ENCODE data around the gene NMT1.
A peak's percentile ranks its signal among the peaks of the same experiment; 100 is the strongest.

NMT1 gene

DNA sequence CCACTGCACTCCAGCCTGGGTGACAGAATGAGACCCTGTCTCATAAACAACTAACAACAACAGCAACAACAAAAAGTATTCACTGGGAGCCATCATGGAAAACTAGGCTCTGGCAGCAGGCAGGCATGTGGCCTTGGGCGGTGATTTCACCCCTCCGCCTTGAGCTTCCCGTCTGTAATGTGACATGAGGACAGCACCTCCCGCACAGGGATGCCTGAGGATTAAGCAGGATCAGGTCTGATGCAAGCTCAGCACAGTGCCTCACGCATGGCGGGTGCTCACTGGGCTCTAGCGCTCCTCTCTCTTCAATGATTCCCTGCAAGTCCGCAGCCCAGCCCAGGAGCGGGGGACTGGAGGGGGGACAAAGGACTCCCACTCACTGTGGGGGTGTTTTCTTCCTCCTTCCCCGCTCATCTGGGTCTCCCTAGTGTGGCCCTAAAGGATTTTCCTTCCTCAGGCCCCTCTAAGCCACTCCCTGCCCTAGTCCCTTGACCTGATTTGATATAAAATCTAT, 68.4 kb downstream of the NMT1 start:
- Histone ChIP-seq H3K9me3 (ENCODE audit: insufficient read depth, low read length) (peaks cover 4% of the 10 kb centered on the region; the same call in 1 of the 2 replicates), H3K27me3 (ENCODE audit: insufficient read depth, insufficient read length) (no peaks in the 10 kb centered on the region), H3K4me3 (ENCODE audit: insufficient read length, low read depth) (no peak overlapping the region), H3K9ac (ENCODE audit: insufficient read length, low read depth) (peak overlapping the region; percentile 58), H3K4me1 (ENCODE audit: insufficient read depth, insufficient read length) (peaks cover 37% of the 10 kb centered on the region), H3K36me3 (ENCODE audit: insufficient read depth, insufficient read length, low read length) (peaks cover 22% of the 10 kb centered on the region)
- DNase-seq (ENCODE audit: low read depth, low spot score): no peak
- TF ChIP-seq YY1 (IDR thresholded peaks at IDR 0.05; ENCODE audit: insufficient read depth, insufficient read length) (no peak), ZNF274 (IDR thresholded peaks at IDR 0.05; ENCODE audit: low read depth, low read length) (no peak), SUZ12 (IDR thresholded peaks at IDR 0.05; ENCODE audit: extremely low read depth, insufficient read depth, insufficient read length) (no peak)

DNA sequence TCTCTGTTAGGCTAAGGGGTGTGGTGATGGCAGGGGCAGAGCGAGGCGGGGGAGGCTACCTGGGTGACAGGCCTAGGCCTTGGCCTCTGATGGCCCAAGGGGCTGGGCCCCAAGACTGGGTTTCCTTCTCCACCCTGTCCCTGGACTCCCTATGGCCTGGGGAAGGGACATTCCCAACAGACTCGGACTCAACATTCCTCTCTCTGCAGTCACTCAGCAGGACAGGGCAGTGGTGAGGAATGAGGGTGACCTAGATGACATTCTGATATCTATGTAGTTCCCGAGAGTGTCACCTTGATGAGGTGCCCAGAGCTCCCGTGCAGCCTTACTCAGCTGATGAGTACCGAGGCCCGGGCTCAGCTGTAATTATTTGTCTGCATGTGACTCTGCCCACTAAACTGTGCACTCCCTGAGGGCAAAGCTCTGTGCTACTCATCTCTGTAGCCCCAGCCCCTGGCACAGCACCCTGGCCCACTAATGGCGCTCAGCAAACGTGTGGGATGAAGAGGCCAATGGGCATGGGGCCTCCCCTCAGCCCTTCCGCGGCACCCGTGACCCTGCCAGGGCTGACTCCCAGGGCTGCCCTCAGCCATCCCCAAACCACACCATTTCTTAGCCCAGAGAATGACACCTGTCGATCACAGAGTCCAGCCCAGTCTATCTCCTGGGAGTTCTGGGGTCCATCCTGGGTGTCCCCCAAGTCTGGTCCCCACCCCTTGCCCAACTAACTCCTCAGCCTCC, 69.0 kb downstream of the NMT1 start:
- Histone ChIP-seq H3K4me3 (ENCODE audit: insufficient read length, low read depth) (no peak overlapping the region), H3K9me3 (ENCODE audit: insufficient read depth, low read length) (peaks cover 9% of the 10 kb centered on the region; the same call in 1 of the 2 replicates), H3K4me1 (ENCODE audit: insufficient read depth, insufficient read length) (peaks cover 35% of the 10 kb centered on the region), H3K36me3 (ENCODE audit: insufficient read depth, insufficient read length, low read length) (peaks cover 22% of the 10 kb centered on the region), H3K27me3 (ENCODE audit: insufficient read depth, insufficient read length) (no peaks in the 10 kb centered on the region), H3K9ac (ENCODE audit: insufficient read length, low read depth) (peak overlapping the region; percentile 58)
- TF ChIP-seq SUZ12 (IDR thresholded peaks at IDR 0.05; ENCODE audit: extremely low read depth, insufficient read depth, insufficient read length) (no peak), ZNF274 (IDR thresholded peaks at IDR 0.05; ENCODE audit: low read depth, low read length) (no peak), YY1 (IDR thresholded peaks at IDR 0.05; ENCODE audit: insufficient read depth, insufficient read length) (no peak)
- no peak for DNase-seq (ENCODE audit: low read depth, low spot score)

DNA sequence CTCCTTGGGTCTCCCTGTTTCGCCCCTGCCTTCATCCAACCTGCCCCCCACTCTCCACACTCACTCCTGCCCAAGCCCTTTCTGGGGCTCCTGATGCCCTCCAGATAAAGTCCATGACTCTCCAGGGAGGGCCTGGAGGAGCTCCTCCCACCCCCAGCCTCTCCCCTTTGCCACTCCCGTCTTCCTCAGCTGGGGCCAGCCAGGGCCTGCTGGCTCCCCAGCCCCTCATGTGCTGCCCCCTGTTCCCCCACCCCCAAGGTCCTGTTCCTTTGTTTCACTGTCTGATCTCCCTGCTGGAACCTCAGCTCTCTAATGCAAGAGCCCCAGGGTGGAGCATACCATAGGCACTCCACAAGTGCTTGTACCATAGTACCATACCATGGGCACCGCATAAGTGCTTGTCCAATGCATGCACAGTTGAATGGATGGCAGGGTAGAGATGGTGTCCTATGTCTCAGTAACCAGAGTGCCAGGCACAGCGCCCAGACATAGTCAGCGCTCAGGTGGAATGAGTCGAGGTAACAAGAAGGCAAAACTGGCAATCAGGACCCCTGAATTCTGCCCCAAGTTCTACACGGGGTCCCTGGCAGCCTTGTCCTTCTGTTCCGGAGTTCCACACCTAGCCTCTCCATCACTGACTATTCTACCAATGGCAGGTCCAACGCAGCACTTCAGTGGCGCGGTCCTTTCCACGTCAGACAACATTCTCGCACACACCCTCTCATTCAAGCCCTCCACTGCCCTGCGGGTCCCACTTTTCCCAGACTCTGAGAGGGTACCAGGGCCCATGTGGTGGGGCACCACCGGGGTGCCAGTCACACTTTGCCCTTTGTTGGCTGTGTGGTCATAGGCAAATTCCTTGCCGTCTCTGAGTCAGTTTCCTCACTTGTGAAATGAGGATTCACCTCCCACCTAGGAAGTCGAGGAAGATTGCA, 69.8 kb downstream of the NMT1 start:
- peak overlapping the region; percentile 85 for H3K9ac ChIP-seq (ENCODE audit: insufficient read length, low read depth)
- DNase-seq (ENCODE audit: low read depth, low spot score): no peak
- peak overlapping the region; percentile 65 for H3K4me3 ChIP-seq (ENCODE audit: insufficient read length, low read depth)

DNA sequence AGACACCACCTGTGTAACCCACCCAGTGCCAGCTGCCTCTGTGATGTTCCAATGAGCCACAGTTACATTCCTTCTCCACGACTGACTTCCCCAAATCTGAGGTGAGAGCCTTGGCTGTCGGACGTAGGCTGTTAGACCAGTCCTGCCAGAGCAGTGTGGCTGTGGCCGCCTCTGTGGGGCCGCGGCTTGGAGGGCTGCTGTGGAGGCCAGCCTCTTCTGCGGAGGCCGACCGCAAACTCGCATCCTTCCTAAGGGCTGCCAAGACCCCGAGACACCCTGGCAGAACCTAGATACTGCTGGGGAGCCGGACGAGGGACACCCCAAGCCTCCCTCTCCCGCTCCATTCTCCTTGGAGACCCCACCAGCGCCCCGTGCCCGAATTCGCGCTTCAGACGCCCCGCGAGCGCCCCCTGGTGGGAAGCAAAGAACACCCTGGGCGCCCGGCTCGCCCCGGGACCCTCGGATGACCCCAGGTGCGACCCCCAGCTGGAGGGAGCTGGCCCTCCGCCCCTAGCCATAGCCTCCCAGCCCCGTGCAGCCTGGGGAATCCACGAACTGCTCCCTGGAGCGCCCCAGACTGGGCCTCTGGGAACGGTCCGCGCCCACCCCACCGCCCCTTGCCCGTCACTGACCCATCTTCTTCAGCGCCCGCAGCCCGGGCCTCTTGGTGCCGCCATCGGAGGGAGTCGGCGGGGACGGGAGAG, 70.7 kb downstream of the NMT1 start:
- no peaks in the 10 kb centered on the region for H3K27me3 ChIP-seq (ENCODE audit: insufficient read depth, insufficient read length)
- TF ChIP-seq ZNF274 (IDR thresholded peaks at IDR 0.05; ENCODE audit: low read depth, low read length) (no peak), SUZ12 (IDR thresholded peaks at IDR 0.05; ENCODE audit: extremely low read depth, insufficient read depth, insufficient read length) (no peak), YY1 (IDR thresholded peaks at IDR 0.05; ENCODE audit: insufficient read depth, insufficient read length) (no peak)
- peak overlapping the region; percentile 65 for H3K4me3 ChIP-seq (ENCODE audit: insufficient read length, low read depth)
- peak; percentile 22 for DNase-seq (ENCODE audit: low read depth, low spot score)
- H3K4me1 ChIP-seq (ENCODE audit: insufficient read depth, insufficient read length): peaks cover 35% of the 10 kb centered on the region
- peak overlapping the region; percentile 85 for H3K9ac ChIP-seq (ENCODE audit: insufficient read length, low read depth)
- H3K36me3 ChIP-seq (ENCODE audit: insufficient read depth, insufficient read length, low read length): peaks cover 16% of the 10 kb centered on the region
- H3K9me3 ChIP-seq (ENCODE audit: insufficient read depth, low read length): peaks cover 17% of the 10 kb centered on the region; the same call in 1 of the 2 replicates

More for the DNA sequence above, 69.8 kb downstream of the NMT1 start:
- peaks cover 35% of the 10 kb centered on the region for H3K4me1 ChIP-seq (ENCODE audit: insufficient read depth, insufficient read length)
- H3K36me3 ChIP-seq (ENCODE audit: insufficient read depth, insufficient read length, low read length): peaks cover 19% of the 10 kb centered on the region
- TF ChIP-seq SUZ12 (IDR thresholded peaks at IDR 0.05; ENCODE audit: extremely low read depth, insufficient read depth, insufficient read length): no peak
- no peak for TF ChIP-seq YY1 (IDR thresholded peaks at IDR 0.05; ENCODE audit: insufficient read depth, insufficient read length)
- TF ChIP-seq ZNF274 (IDR thresholded peaks at IDR 0.05; ENCODE audit: low read depth, low read length): no peak
- H3K9me3 ChIP-seq (ENCODE audit: insufficient read depth, low read length): peaks cover 17% of the 10 kb centered on the region; the same call in 1 of the 2 replicates
- no peaks in the 10 kb centered on the region for H3K27me3 ChIP-seq (ENCODE audit: insufficient read depth, insufficient read length)

DNA sequence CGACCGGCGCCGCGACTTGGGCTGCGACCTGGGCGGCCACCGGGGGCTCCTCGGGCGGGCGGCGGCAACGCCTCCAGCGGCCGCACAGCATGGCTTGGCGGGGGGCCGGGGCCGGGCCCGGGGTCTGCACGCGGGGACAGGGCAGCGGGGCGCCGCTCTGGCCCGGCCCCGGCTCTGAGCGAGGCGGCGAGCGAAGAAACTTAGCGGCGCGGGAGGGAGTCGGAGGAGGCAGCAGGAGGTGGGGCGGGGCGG, 71.1 kb downstream of the NMT1 start, which contains the start of gene PLCD3:
PLCD3 (minus strand) TSS at position 196 of the 252 bp plus-strand sequence; CDS start at position 91, 105 bp downstream.
- Histone ChIP-seq H3K9me3 (ENCODE audit: insufficient read depth, low read length) (peaks cover 17% of the 10 kb centered on the region; the same call in 1 of the 2 replicates), H3K27me3 (ENCODE audit: insufficient read depth, insufficient read length) (no peaks in the 10 kb centered on the region), H3K36me3 (ENCODE audit: insufficient read depth, insufficient read length, low read length) (peaks cover 12% of the 10 kb centered on the region), H3K9ac (ENCODE audit: insufficient read length, low read depth) (peak within 1 kb of the TSS; percentile 91), H3K4me3 (ENCODE audit: insufficient read length, low read depth) (peak within 1 kb of the TSS; percentile 68), H3K4me1 (ENCODE audit: insufficient read depth, insufficient read length) (peaks cover 32% of the 10 kb centered on the region)
- DNase-seq (ENCODE audit: low read depth, low spot score): no peak
- TF ChIP-seq ZNF274 (IDR thresholded peaks at IDR 0.05; ENCODE audit: low read depth, low read length) (no peak), SUZ12 (IDR thresholded peaks at IDR 0.05; ENCODE audit: extremely low read depth, insufficient read depth, insufficient read length) (no peak), YY1 (IDR thresholded peaks at IDR 0.05; ENCODE audit: insufficient read depth, insufficient read length) (no peak)

DNA sequence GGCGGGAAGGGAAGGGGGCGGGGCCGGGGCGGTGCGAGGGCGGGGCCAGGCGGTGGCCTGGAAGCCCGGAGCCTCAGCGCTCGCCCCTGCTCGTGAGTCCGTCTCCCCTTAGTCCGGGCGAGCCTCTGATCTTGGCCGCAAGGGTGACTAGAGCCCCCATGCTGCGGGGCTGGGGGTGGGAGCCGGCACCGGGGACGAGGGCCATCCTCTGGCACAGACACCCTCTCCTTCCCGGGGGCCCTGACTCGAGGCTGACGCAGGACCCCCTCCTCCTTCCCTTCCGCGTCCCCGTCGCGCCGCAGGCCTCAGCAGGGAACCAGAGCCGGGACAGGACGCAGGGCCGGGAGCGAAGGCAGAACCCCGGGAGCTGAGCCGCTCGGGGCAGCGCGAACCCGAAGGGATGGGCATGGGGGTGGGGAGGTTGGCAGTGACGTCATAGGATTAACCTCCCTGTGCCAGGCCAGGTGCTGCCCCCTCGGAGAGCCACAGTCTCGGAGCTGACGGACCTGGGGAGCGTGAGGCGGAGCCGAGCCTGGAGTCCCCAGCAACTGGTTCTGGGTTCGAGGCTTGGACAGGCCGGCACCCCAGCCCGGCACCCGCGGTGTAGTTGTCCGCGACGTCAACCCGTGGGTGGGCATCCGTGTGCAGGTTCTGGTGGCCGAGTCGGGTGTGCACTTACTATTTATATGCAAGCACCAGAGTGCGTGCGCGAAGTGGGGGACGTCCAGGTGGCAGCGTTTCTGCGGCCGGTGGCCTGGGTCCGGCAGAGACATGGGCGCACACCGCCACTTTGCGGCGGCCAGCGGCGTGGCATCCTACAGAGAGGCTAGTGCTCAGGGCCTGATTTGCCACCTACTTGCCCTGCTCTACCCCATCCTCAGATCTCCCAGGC, 71.7 kb downstream of the NMT1 start:
- TF ChIP-seq YY1 (IDR thresholded peaks at IDR 0.05; ENCODE audit: insufficient read depth, insufficient read length): no peak
- Histone ChIP-seq H3K4me1 (ENCODE audit: insufficient read depth, insufficient read length) (peaks cover 26% of the 10 kb centered on the region), H3K27me3 (ENCODE audit: insufficient read depth, insufficient read length) (no peaks in the 10 kb centered on the region), H3K4me3 (ENCODE audit: insufficient read length, low read depth) (peak overlapping the region; percentile 68), H3K9ac (ENCODE audit: insufficient read length, low read depth) (peak overlapping the region; percentile 91), H3K36me3 (ENCODE audit: insufficient read depth, insufficient read length, low read length) (peaks cover 12% of the 10 kb centered on the region), H3K9me3 (ENCODE audit: insufficient read depth, low read length) (peaks cover 17% of the 10 kb centered on the region; the same call in 1 of the 2 replicates)
- DNase-seq (ENCODE audit: low read depth, low spot score): peak; percentile 28

All from NT2/D1 (cell line).